SK-N-SH treated with all-trans-retinoic acid at 6 μM for 48 hours (cell line): ENCODE measurements around the gene PNMT.

Experiments used
- ATAC-seq: fragments of 200-7000 bp; cut with Tn5 transposase; 3 replicates; pipeline ENCODE4 v1.9.1; 2020; ENCODE audit warnings: mild to moderate bottlenecking, moderate library complexity
- ARNTL ChIP-seq: fragments of 450-650 bp; formaldehyde crosslinking; IDR thresholded peaks from 2 replicates; pipeline ENCODE4 v1.5.0; 2020; ENCODE audit warnings: low read depth, mild to moderate bottlenecking, moderate library complexity, borderline replicate concordance
- BACH2 ChIP-seq: fragments of 250-450 bp; sonication (Bioruptor Pico); IDR thresholded peaks from 2 replicates; pipeline ENCODE4 v1.9.0; 2021; ENCODE audit warnings: mild to moderate bottlenecking, borderline replicate concordance
- CREB5 ChIP-seq: fragments of 250-450 bp; sonication (Bioruptor Pico); IDR thresholded peaks from 2 replicates; pipeline ENCODE4 v1.5.1; 2020; ENCODE audit warnings: low read depth, mild to moderate bottlenecking, moderate library complexity
- CSRNP3 ChIP-seq: fragments of 250-450 bp; sonication (Bioruptor Pico); IDR thresholded peaks from 2 replicates; pipeline ENCODE4 v1.5.1; 2021; ENCODE audit warnings: mild to moderate bottlenecking, moderate library complexity
- ESRRG ChIP-seq: fragments of 250-450 bp; sonication (Bioruptor Pico); IDR thresholded peaks from 2 replicates; pipeline ENCODE4 v1.6.1; 2021; ENCODE audit warnings: mild to moderate bottlenecking
- GLIS3 ChIP-seq: fragments of 250-450 bp; sonication (Bioruptor Pico); IDR thresholded peaks from 2 replicates; pipeline ENCODE4 v1.5.0; 2020; ENCODE audit warnings: mild to moderate bottlenecking, moderate library complexity
- OSR1 ChIP-seq: fragments of 250-450 bp; sonication (Bioruptor Pico); IDR thresholded peaks from 2 replicates; pipeline ENCODE4 v1.8.0; 2022; ENCODE audit warnings: moderate library complexity, mild to moderate bottlenecking, inconsistent platforms
- PATZ1 ChIP-seq: fragments of 250-450 bp; sonication (Bioruptor Pico); IDR thresholded peaks from 2 replicates; pipeline ENCODE4 v1.8.0; 2020; ENCODE audit warnings: mild to moderate bottlenecking, moderate library complexity, borderline replicate concordance
- POU6F1 ChIP-seq: fragments of 250-450 bp; sonication (Bioruptor Pico); IDR thresholded peaks from 2 replicates; pipeline ENCODE4 v1.8.0; 2021; ENCODE audit warnings: low read depth, mild to moderate bottlenecking, moderate library complexity, borderline replicate concordance
- PPARA ChIP-seq: fragments of 250-450 bp; sonication (Bioruptor Pico); IDR thresholded peaks from 2 replicates; pipeline ENCODE4 v1.5.0; 2020; ENCODE audit warnings: mild to moderate bottlenecking, borderline replicate concordance
- RARB ChIP-seq: fragments of 250-450 bp; sonication (Bioruptor Pico); IDR thresholded peaks from 2 replicates; pipeline ENCODE4 v1.8.0; 2021; ENCODE audit warnings: mild to moderate bottlenecking, moderate library complexity
- TOX ChIP-seq: fragments of 250-450 bp; sonication (Bioruptor Pico); IDR thresholded peaks from 2 replicates; pipeline ENCODE4 v1.8.0; 2021; ENCODE audit warnings: mild to moderate bottlenecking, moderate library complexity, borderline replicate concordance
- TSHZ2 ChIP-seq: fragments of 250-450 bp; sonication (Bioruptor Pico); IDR thresholded peaks from 2 replicates; pipeline ENCODE4 v1.5.0; 2020; ENCODE audit warnings: mild to moderate bottlenecking, moderate library complexity
- ZC3H10 ChIP-seq: fragments of 250-450 bp; sonication (Bioruptor Pico); IDR thresholded peaks from 2 replicates; pipeline ENCODE4 v1.5.1; 2021; ENCODE audit warnings: mild to moderate bottlenecking, moderate library complexity
- ZFP3 ChIP-seq: fragments of 250-450 bp; sonication (Bioruptor Pico); IDR thresholded peaks from 2 replicates; pipeline ENCODE4 v1.5.0; 2020; ENCODE audit warnings: mild to moderate bottlenecking, moderate library complexity
- ZFP30 ChIP-seq: fragments of 450-650 bp; formaldehyde crosslinking; IDR thresholded peaks from 2 replicates; pipeline ENCODE4 v1.5.0; 2022; ENCODE audit warnings: mild to moderate bottlenecking, moderate library complexity
- ZNF565 ChIP-seq: fragments of 450-650 bp; formaldehyde crosslinking; conservative IDR thresholded peaks from 2 replicates; pipeline ENCODE4 v1.5.0; 2020; ENCODE audit warnings: low read depth, mild to moderate bottlenecking, moderate library complexity
- ZNF70 ChIP-seq: fragments of 450-650 bp; formaldehyde crosslinking; IDR thresholded peaks from 2 replicates; pipeline ENCODE4 v1.5.0; 2020; ENCODE audit warnings: mild to moderate bottlenecking, moderate library complexity
- ZNF8 ChIP-seq: fragments of 450-650 bp; formaldehyde crosslinking; IDR thresholded peaks from 2 replicates; pipeline ENCODE4 v1.5.0; 2020; ENCODE audit warnings: mild to moderate bottlenecking, moderate library complexity

The PNMT gene

GRCh38 chr17:39664581-39665561 lies 3.4 kb upstream of the PNMT start, which contains the start of gene TCAP:
TCAP (plus strand) TSS chr17:39665349; CDS start chr17:39665360, 11 bp downstream.
- ATAC-seq: no peak

GRCh38 chr17:39665642-39666224 lies 2.5 kb upstream of the PNMT start:
- ATAC-seq: peak; percentile 50
- TF ChIP-seq RARB (CRISPR knock-in tag) (no peak), GLIS3 (CRISPR knock-in tag) (no peak), BACH2 (CRISPR knock-in tag) (no peak), PPARA (CRISPR knock-in tag) (no peak), CREB5 (CRISPR knock-in tag) (no peak), ARNTL (CRISPR knock-in tag) (no peak), ZC3H10 (CRISPR knock-in tag) (no peak), ESRRG (no peak), POU6F1 (no peak)

More at GRCh38 chr17:39664581-39665561, 3.4 kb upstream of the PNMT start, which contains the start of gene TCAP:
- TF ChIP-seq ZNF70 (CRISPR knock-in tag) (no peak), ZNF565 (no peak), TSHZ2 (CRISPR knock-in tag) (no peak), BACH2 (CRISPR knock-in tag) (no peak), ZFP30 (no peak), ZNF8 (CRISPR knock-in tag) (no peak), PATZ1 (no peak), GLIS3 (CRISPR knock-in tag) (no peak), CSRNP3 (CRISPR knock-in tag) (no peak), ESRRG (no peak), OSR1 (CRISPR knock-in tag) (no peak), ZFP3 (CRISPR knock-in tag) (no peak), POU6F1 (no peak), TOX (CRISPR knock-in tag) (no peak), ARNTL (CRISPR knock-in tag) (no peak), RARB (CRISPR knock-in tag) (no peak), PPARA (CRISPR knock-in tag) (no peak), ZC3H10 (CRISPR knock-in tag) (no peak)
